Upper lobe of left lung (tissue), 6 donors: ENCODE measurements around the gene EXOC7. TPM values are rescaled to one million over a fixed set of nuclear protein-coding genes. Genes with fewer than 3 reads are reported as not detected.
"Not testable (repeated sequence)": the region's sequence is repeated elsewhere in the genome, so short reads cannot be mapped to it uniquely, and the experiment has no call there.

Source experiments
- ATAC-seq, 2 donors: fragments of 200-7000 bp; cut with Tn5 transposase; one replicate each; pipeline ENCODE4 v1.9.1; 2022; ENCODE audit warnings: mild to moderate bottlenecking in 2 of 2, moderate library complexity in 2 of 2; ENCODE audit not compliant: low FRiP score in 2 of 2
- DNase-seq, 2 donors: peaks; one replicate each; pipeline ENCODE4 v3.0.0-alpha.2; 2019 to 2020
- H3K27ac ChIP-seq, 4 donors: fragments of 200-600 bp; sonication (generic); one replicate each; pipeline ENCODE4 v1.5.1; 2016 to 2019
- H3K27me3 ChIP-seq, 4 donors: fragments of 200-600 bp; sonication (generic); one replicate each; pipeline ENCODE4 v1.5.1; 2017 to 2019
- H3K36me3 ChIP-seq, 4 donors: fragments of 200-600 bp; sonication (generic); one replicate each; pipeline ENCODE4 v1.5.1; 2016 to 2019
- H3K4me1 ChIP-seq, 4 donors: fragments of 200-600 bp; sonication (generic); one replicate each; pipeline ENCODE4 v1.5.1; 2018 to 2019
- H3K4me3 ChIP-seq, 4 donors: fragments of 200-600 bp; sonication (generic); one replicate each; pipeline ENCODE4 v1.5.1; 2017 to 2019; ENCODE audit warnings: mild to moderate bottlenecking in 2 of 4, moderate library complexity in 1 of 4
- H3K9me3 ChIP-seq, 4 donors: fragments of 200-600 bp; sonication (generic); one replicate each; pipeline ENCODE4 v1.5.1; 2018 to 2019
- EP300 ChIP-seq, 4 donors: sonication (generic); formaldehyde crosslinking; IDR thresholded peaks; one replicate each; pipeline ENCODE4 v1.5.1; 2017; ENCODE audit warnings: antibody characterized with exemption in 4 of 4, control low read depth in 2 of 4
- POLR2A ChIP-seq, 4 donors: fragments of 450-650 bp; IDR thresholded peaks; one replicate each; pipeline ENCODE4 v1.5.1; 2016 to 2017; ENCODE audit warnings: antibody characterized with exemption in 4 of 4, mild to moderate bottlenecking in 2 of 4
- POLR2AphosphoS5 ChIP-seq, 2 donors: sonication (generic); formaldehyde crosslinking; IDR thresholded peaks; one replicate each; pipeline ENCODE4 v1.5.1; 2017; ENCODE audit warnings: antibody characterized with exemption in 2 of 2
- WGBS, 2 donors: methylation state at CpG; one replicate each; pipeline ENCODE4 v1.1.5; 2017 to 2018; 5-methylcytosine and 5-hydroxymethylcytosine counted together
- total RNA-seq, 6 donors: library from RNA; depleted of rRNA in 4 of 6; stranded (reverse); fragments of >200 nt in 4 of 6; gene quantifications; one replicate each; pipeline versions ENCODE4 v1.1.0 to v1.2.1, GENCODE V29; 2016 to 2021
- TF ChIP-seq, protein P1 (sequence below), 6 experiments: fragments of 450-650 bp in 4 of 6; fragments of 200-600 bp in 2 of 6; sonication (generic) in 2 of 6; IDR thresholded peaks; one replicate each; pipeline ENCODE4 v1.5.1; 2016 to 2019; ENCODE audit warnings: antibody characterized with exemption in 6 of 6
- donor health status: DM: no; HTN: no; CAD: no; lungs with moderate emphysema.
- donor health status: DM: no; HTN: yes; CAD: no; lungs with severe emphysema.

The EXOC7 gene
- total RNA-seq, 6 donors from 2014 or later, result 69.4 to 233 (median 103) TPM

GRCh38 chr17:76080768-76081287 lies 22.8 kb downstream of the EXOC7 start:
- 47 to 54% methylated on average over 2 to 6 of the region's 6 CpGs for WGBS, 2 donors
- DNase-seq, result no peak
- TF ChIP-seq POLR2AphosphoS5 (IDR thresholded peaks at IDR 0.05) (no peak), POLR2A (IDR thresholded peaks at IDR 0.05) (no peak), EP300 (IDR thresholded peaks at IDR 0.05) (no peak)
- TF ChIP-seq, protein P1, sequence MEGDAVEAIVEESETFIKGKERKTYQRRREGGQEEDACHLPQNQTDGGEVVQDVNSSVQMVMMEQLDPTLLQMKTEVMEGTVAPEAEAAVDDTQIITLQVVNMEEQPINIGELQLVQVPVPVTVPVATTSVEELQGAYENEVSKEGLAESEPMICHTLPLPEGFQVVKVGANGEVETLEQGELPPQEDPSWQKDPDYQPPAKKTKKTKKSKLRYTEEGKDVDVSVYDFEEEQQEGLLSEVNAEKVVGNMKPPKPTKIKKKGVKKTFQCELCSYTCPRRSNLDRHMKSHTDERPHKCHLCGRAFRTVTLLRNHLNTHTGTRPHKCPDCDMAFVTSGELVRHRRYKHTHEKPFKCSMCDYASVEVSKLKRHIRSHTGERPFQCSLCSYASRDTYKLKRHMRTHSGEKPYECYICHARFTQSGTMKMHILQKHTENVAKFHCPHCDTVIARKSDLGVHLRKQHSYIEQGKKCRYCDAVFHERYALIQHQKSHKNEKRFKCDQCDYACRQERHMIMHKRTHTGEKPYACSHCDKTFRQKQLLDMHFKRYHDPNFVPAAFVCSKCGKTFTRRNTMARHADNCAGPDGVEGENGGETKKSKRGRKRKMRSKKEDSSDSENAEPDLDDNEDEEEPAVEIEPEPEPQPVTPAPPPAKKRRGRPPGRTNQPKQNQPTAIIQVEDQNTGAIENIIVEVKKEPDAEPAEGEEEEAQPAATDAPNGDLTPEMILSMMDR (IDR thresholded peaks at IDR 0.05), result no peak
- no peak overlapping the region for H3K4me3 ChIP-seq
- no peak for ATAC-seq
- H3K36me3 ChIP-seq, result peaks cover 16 to 38% (median 31%) of the 10 kb centered on the region in 4 donors
- no peaks in the 10 kb centered on the region for H3K9me3 ChIP-seq
- H3K4me1 ChIP-seq, result peaks cover 17 to 28% (median 26%) of the 10 kb centered on the region in 4 donors
- H3K27ac ChIP-seq, result no peak overlapping the region
- peaks cover 0 to 32% (median 18%) of the 10 kb centered on the region in 4 donors for H3K27me3 ChIP-seq

- Histone ChIP-seq H3K9me3 (no peaks in the 10 kb centered on the region), H3K27ac (no peak overlapping the region), H3K27me3 (peaks cover 0 to 39% (median 24%) of the 10 kb centered on the region in 4 donors), H3K4me3 (no peak overlapping the region), H3K36me3 (peaks cover 9 to 32% (median 24%) of the 10 kb centered on the region in 4 donors), H3K4me1 (peaks cover 24 to 34% (median 32%) of the 10 kb centered on the region in 4 donors)
- TF ChIP-seq, protein P1 (IDR thresholded peaks at IDR 0.05), result peak in 1 of 6 experiments; percentile 25
- TF ChIP-seq EP300 (IDR thresholded peaks at IDR 0.05) (no peak), POLR2AphosphoS5 (IDR thresholded peaks at IDR 0.05) (no peak), POLR2A (IDR thresholded peaks at IDR 0.05) (no peak)
- 8 to 12% methylated on average over 8 to 17 of the region's 23 CpGs for WGBS, 2 donors
- no peak for ATAC-seq
- DNase-seq, result no peak
These were observed 23.4 kb downstream of the EXOC7 start for GRCh38 chr17:76079956-76080767.

GRCh38 chr17:76079535-76079955 lies 24.0 kb downstream of the EXOC7 start:
- DNase-seq, result no peak
- H3K27me3 ChIP-seq, result peaks cover 0 to 45% (median 29%) of the 10 kb centered on the region in 4 donors

GRCh38 chr17:76078860-76079534 lies 24.6 kb downstream of the EXOC7 start, which contains the start of gene ZACN:
ZACN (plus strand) TSS chr17:76079182; CDS start chr17:76079265, 83 bp downstream.
- ATAC-seq (no peak), DNase-seq (peak in 1 of 2 donors; percentile 39)
- TF ChIP-seq POLR2AphosphoS5 (IDR thresholded peaks at IDR 0.05) (no peak), POLR2A (IDR thresholded peaks at IDR 0.05) (peak in 1 of 4 donors; percentile 5)
- Histone ChIP-seq H3K27ac (no peak within 1 kb of the TSS), H3K9me3 (no peaks in the 10 kb centered on the region), H3K4me1 (peaks cover 35 to 45% (median 43%) of the 10 kb centered on the region in 4 donors), H3K4me3 (no peak within 1 kb of the TSS), H3K36me3 (peaks cover 6 to 20% (median 13%) of the 10 kb centered on the region in 4 donors), H3K27me3 (peaks cover 0 to 51% (median 34%) of the 10 kb centered on the region in 4 donors)
- WGBS, 2 donors, result 43 to 64% methylated on average over 13 to 17 of the region's 17 CpGs

More at GRCh38 chr17:76079535-76079955, 24.0 kb downstream of the EXOC7 start:
- Histone ChIP-seq H3K27ac (no peak overlapping the region), H3K36me3 (peaks cover 6 to 26% (median 18%) of the 10 kb centered on the region in 4 donors), H3K4me1 (peaks cover 30 to 40% (median 38%) of the 10 kb centered on the region in 4 donors), H3K9me3 (no peaks in the 10 kb centered on the region), H3K4me3 (no peak overlapping the region)
- TF ChIP-seq, protein P1 (IDR thresholded peaks at IDR 0.05), result no peak
- TF ChIP-seq POLR2A (IDR thresholded peaks at IDR 0.05), result peak in 1 of 4 donors; percentile 6
- WGBS, 2 donors, result 0 to 54% methylated on average over 1 to 9 of the region's 9 CpGs
- ATAC-seq, result no peak

GRCh38 chr17:76078370-76078769 lies 25.2 kb downstream of the EXOC7 start:
- H3K36me3 ChIP-seq, result peaks cover 3 to 14% (median 7%) of the 10 kb centered on the region in 4 donors
- H3K4me1 ChIP-seq, result peaks cover 35 to 45% (median 44%) of the 10 kb centered on the region in 4 donors
- H3K27me3 ChIP-seq, result peaks cover 0 to 56% (median 40%) of the 10 kb centered on the region in 4 donors
- H3K9me3 ChIP-seq, H3K4me3 ChIP-seq, ATAC-seq, H3K27ac ChIP-seq, DNase-seq: not testable (repeated sequence)
- WGBS, 2 donors, result 37% methylated on average over 5 of the region's 5 CpGs
